Gastroesophageal sphincter (tissue), 4 donors: ENCODE data around the gene MRPS14. TPM values are rescaled to one million over a fixed set of nuclear protein-coding genes. Genes with fewer than 3 reads are reported as not detected.

Experiments used
- ATAC-seq: fragments of 150-250 bp; one replicate; pipeline ENCODE4 v1.9.1; 2016; ENCODE audit warnings: mild to moderate bottlenecking, moderate library complexity
- H3K27ac ChIP-seq, 4 donors: fragments of 200-600 bp; sonication (generic) in 3 of 4; 1 replicate in 3 of 4; 2 replicates in 1 of 4; pipeline ENCODE4 v1.5.1; 2016 to 2019
- H3K27me3 ChIP-seq: fragments of 200-600 bp; sonication (generic); one replicate; pipeline ENCODE4 v1.5.1; 2019
- H3K36me3 ChIP-seq, 2 donors: fragments of 200-600 bp; sonication (generic); one replicate each; pipeline ENCODE4 v1.5.1; 2019; ENCODE audit warnings: control low read depth in 1 of 2
- H3K4me1 ChIP-seq, 3 donors: fragments of 200-600 bp; sonication (generic); 1 replicate in 2 of 3; 2 replicates in 1 of 3; pipeline ENCODE4 v1.5.1; 2016 to 2019; ENCODE audit warnings: control low read depth in 2 of 3
- H3K4me3 ChIP-seq, 2 donors: fragments of 200-600 bp; sonication (generic); one replicate each; pipeline ENCODE4 v1.5.1; 2019; ENCODE audit warnings: mild to moderate bottlenecking in 1 of 2, moderate library complexity in 1 of 2
- H3K9me3 ChIP-seq, 3 donors: fragments of 200-600 bp; sonication (generic); one replicate each; pipeline ENCODE4 v1.5.1; 2017 to 2019; ENCODE audit warnings: control low read depth in 2 of 3
- EP300 ChIP-seq: sonication (generic); formaldehyde crosslinking; IDR thresholded peaks from one replicate; pipeline ENCODE4 v1.6.1; 2017; ENCODE audit warnings: antibody characterized with exemption, mild to moderate bottlenecking
- POLR2A ChIP-seq, 2 donors: fragments of 450-650 bp; IDR thresholded peaks; one replicate each; pipeline ENCODE4 v1.6.1; 2017; ENCODE audit warnings: antibody characterized with exemption in 2 of 2, mild to moderate bottlenecking in 2 of 2, moderate library complexity in 1 of 2
- POLR2AphosphoS5 ChIP-seq: sonication (generic); formaldehyde crosslinking; IDR thresholded peaks from one replicate; pipeline ENCODE4 v1.6.1; 2017; ENCODE audit warnings: antibody characterized with exemption
- WGBS, 2 donors: methylation state at CpG; one replicate each; pipeline ENCODE4 v1.1.5; 2018; ENCODE audit warnings: low coverage in 1 of 2; 5-methylcytosine and 5-hydroxymethylcytosine counted together
- total RNA-seq, 4 donors: library from RNA; depleted of rRNA; stranded (reverse); fragments of >200 nt; gene quantifications; one replicate each; pipeline ENCODE4 v1.1.0, GENCODE V29; 2016
- TF ChIP-seq, protein P1 (sequence below), 4 experiments: fragments of 200-600 bp in 2 of 4; fragments of 450-650 bp in 2 of 4; sonication (generic) in 1 of 4; IDR thresholded peaks; one replicate each; pipeline ENCODE4 v1.5.1; 2017 to 2019; ENCODE audit warnings: antibody characterized with exemption in 4 of 4, mild to moderate bottlenecking in 2 of 4, moderate library complexity in 2 of 4

Gene MRPS14
- total RNA-seq: 10 to 100 TPM; 25.7 to 36.6 (median 28.2) TPM

- Histone ChIP-seq H3K4me1 (peaks cover 0 to 28% (median 6%) of the 10 kb centered on the region in 3 donors), H3K36me3 (peaks cover 0 to 12% of the 10 kb centered on the region in 2 donors), H3K4me3 (peak within 1 kb of the TSS; percentile 91 to 99), H3K9me3 (no peaks in the 10 kb centered on the region), H3K27ac (peak within 1 kb of the TSS; percentile 79 to 86 (median 84)), H3K27me3 (no peaks in the 10 kb centered on the region)
- TF ChIP-seq, protein P1, sequence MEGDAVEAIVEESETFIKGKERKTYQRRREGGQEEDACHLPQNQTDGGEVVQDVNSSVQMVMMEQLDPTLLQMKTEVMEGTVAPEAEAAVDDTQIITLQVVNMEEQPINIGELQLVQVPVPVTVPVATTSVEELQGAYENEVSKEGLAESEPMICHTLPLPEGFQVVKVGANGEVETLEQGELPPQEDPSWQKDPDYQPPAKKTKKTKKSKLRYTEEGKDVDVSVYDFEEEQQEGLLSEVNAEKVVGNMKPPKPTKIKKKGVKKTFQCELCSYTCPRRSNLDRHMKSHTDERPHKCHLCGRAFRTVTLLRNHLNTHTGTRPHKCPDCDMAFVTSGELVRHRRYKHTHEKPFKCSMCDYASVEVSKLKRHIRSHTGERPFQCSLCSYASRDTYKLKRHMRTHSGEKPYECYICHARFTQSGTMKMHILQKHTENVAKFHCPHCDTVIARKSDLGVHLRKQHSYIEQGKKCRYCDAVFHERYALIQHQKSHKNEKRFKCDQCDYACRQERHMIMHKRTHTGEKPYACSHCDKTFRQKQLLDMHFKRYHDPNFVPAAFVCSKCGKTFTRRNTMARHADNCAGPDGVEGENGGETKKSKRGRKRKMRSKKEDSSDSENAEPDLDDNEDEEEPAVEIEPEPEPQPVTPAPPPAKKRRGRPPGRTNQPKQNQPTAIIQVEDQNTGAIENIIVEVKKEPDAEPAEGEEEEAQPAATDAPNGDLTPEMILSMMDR (IDR thresholded peaks at IDR 0.05): peak in 1 of 4 experiments; percentile 27
- TF ChIP-seq POLR2A (IDR thresholded peaks at IDR 0.05) (peak; percentile 35 to 58), EP300 (no peak), POLR2AphosphoS5 (peak; percentile 90)
- peak; percentile 98 for ATAC-seq
- 0 to 5% methylated on average over 3 to 17 of the region's 42 CpGs for WGBS, 2 donors
Measured at GRCh38 chr1:175023043-175023921, at the start of gene MRPS14. TSS of gene MRPS14 (minus strand) at chr1:175023425. CDS start at chr1:175023408, 17 bp downstream.

DNA sequence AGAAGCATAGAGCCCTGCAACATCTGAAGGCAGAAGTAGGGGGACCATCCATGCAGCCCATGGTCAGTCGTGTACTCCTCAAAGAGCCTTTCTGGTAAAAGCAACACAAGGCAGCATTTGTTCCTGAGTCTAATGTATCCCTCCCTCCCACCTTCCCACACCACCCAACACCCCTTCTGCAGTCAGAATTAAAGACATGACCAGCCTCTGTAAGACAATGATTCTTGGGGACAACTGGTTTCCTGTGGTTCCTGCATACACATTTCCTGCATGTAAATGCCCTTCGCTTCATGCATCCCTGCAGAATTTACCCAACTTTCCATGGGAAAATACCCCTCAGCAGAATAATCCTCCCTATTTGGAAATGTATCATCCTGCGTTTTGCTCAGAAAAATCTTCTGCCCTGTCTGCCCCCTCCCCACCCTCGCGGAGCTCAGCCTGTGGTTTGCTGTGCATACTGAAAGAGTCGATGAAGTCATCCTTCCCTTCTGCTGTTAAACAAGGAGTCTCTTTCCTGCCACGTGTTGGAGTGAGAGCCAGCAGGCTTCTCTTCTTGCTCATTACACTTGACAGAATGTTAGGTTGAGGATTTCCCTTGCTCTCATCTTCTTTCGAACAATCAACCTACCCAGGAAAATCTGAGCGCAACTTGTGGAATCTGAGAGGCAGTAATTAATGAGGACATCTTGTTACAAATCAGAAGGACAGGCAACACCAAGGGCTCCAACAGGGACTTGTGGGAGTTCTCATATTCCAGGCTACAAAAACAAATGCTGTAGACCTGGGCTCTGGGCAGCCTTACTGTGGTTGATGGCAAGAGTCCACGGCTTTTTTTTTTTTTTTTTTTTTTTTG lies 49.1 kb upstream of the MRPS14 start:
- Histone ChIP-seq H3K36me3 (no peaks in the 10 kb centered on the region), H3K27me3 (no peaks in the 10 kb centered on the region), H3K9me3 (no peaks in the 10 kb centered on the region), H3K4me3 (peak overlapping the region in 1 of 2 donors; percentile 13), H3K4me1 (peaks cover 0 to 22% (median 10%) of the 10 kb centered on the region in 3 donors), H3K27ac (peak overlapping the region in 2 of 4 donors; percentile 17 to 33)
- ATAC-seq: peak; percentile 74
- 5 to 15% methylated on average over 8 to 9 of the region's 10 CpGs for WGBS, 2 donors
- TF ChIP-seq, protein P1 (IDR thresholded peaks at IDR 0.05): no peak

DNA sequence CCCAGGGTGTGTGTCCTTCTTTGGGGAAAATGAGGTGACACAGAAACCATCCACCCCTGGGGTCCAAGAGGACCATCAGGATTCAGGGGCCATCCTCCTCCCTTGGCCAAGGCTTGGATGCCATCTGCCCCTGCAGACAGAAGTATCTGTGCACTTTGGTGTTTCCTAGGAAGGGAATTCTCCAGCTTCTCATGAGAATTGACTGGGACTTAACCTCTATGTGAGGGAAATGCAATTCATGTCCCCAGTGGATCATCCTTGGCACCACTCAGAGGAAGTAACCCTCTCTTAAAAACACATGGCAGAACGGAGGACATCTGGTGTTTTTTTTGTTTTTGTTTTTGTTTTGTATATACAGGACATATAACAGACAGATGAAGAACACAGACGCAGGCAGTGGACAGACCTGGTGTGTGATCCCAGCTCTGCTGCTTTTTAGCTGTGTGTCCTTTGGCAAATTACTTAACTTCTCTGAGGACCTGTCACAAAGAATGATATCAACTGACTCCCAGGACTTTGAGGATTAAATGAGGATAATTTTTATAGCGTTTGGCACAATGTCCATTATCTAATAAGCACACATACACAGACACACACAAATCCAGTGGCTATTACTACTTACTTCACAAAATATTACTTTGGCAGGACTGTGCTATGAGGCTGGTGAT lies 48.2 kb upstream of the MRPS14 start:
- no peaks in the 10 kb centered on the region for H3K27me3 ChIP-seq
- H3K36me3 ChIP-seq: no peaks in the 10 kb centered on the region
- no peak for TF ChIP-seq EP300
- TF ChIP-seq POLR2AphosphoS5: no peak
- TF ChIP-seq, protein P1 (IDR thresholded peaks at IDR 0.05): no peak
- TF ChIP-seq POLR2A (IDR thresholded peaks at IDR 0.05): no peak
- H3K4me3 ChIP-seq: no peak overlapping the region
- no peak for ATAC-seq
- no peaks in the 10 kb centered on the region for H3K9me3 ChIP-seq
- H3K27ac ChIP-seq: peak overlapping the region in 1 of 4 donors; percentile 17
- WGBS, 2 donors: 68 to 72% methylated on average over 3 of the region's 3 CpGs
- H3K4me1 ChIP-seq: peaks cover 0 to 22% (median 10%) of the 10 kb centered on the region in 3 donors

- H3K4me1 ChIP-seq: peaks cover 0 to 22% (median 10%) of the 10 kb centered on the region in 3 donors
- TF ChIP-seq POLR2A (IDR thresholded peaks at IDR 0.05): no peak
- no peak for ATAC-seq
- H3K27me3 ChIP-seq: no peaks in the 10 kb centered on the region
- no peak overlapping the region for H3K4me3 ChIP-seq
- no peaks in the 10 kb centered on the region for H3K9me3 ChIP-seq
- no peak overlapping the region for H3K27ac ChIP-seq
- no peaks in the 10 kb centered on the region for H3K36me3 ChIP-seq
Measured at GRCh38 chr1:175070818-175071217, 47.6 kb upstream of the MRPS14 start.
